HG03565 (cell line): ENCODE results near the gene RFWD3.
"Not testable (repeated sequence)": the region's sequence is repeated elsewhere in the genome, so short reads cannot be mapped to it uniquely, and the experiment has no call there.

Experiments
- ATAC-seq: cut with Tn5 transposase; IDR thresholded peaks from one replicate; pipeline ENCODE4 v1.9.1; 2021; ENCODE audit warnings: mild to moderate bottlenecking, moderate library complexity; ENCODE audit not compliant: unreplicated experiment

The RFWD3 gene

GRCh38 chr16:74667255-74667700 lies 601 bp upstream of the RFWD3 start:
- ATAC-seq = no peak

GRCh38 chr16:74666010-74666421 lies 661 bp downstream of the RFWD3 start:
- no peak for ATAC-seq

- ATAC-seq = no peak
These were observed 5.6 kb downstream of the RFWD3 start for GRCh38 chr16:74661064-74661463.

GRCh38 chr16:74660383-74660782 lies 6.3 kb downstream of the RFWD3 start:
- no peak for ATAC-seq

GRCh38 chr16:74659041-74659440 lies 7.6 kb downstream of the RFWD3 start:
- ATAC-seq = no peak

- no peak for ATAC-seq
These were observed 8.6 kb downstream of the RFWD3 start for GRCh38 chr16:74657870-74658642.

- no peak for ATAC-seq
These were observed 12.1 kb downstream of the RFWD3 start for GRCh38 chr16:74654536-74655050.

- ATAC-seq = not testable (repeated sequence)
These were observed 13.8 kb downstream of the RFWD3 start for GRCh38 chr16:74652883-74653282.

- ATAC-seq = no peak
These were observed 14.4 kb downstream of the RFWD3 start for GRCh38 chr16:74652249-74652648.

GRCh38 chr16:74651841-74652240 lies 14.8 kb downstream of the RFWD3 start:
- ATAC-seq = no peak

- ATAC-seq = no peak
These were observed 15.6 kb downstream of the RFWD3 start for GRCh38 chr16:74650966-74651567.

- no peak for ATAC-seq
These were observed 16.7 kb downstream of the RFWD3 start for GRCh38 chr16:74649839-74650504.

GRCh38 chr16:74641969-74642368 lies 24.7 kb downstream of the RFWD3 start:
- no peak for ATAC-seq

- no peak for ATAC-seq
These were observed 28.8 kb downstream of the RFWD3 start for GRCh38 chr16:74637742-74638453.

GRCh38 chr16:74635303-74635702 lies 31.4 kb downstream of the RFWD3 start:
- ATAC-seq = no peak

GRCh38 chr16:74633686-74634085 lies 33.0 kb downstream of the RFWD3 start:
- ATAC-seq = no peak

- no peak for ATAC-seq
These were observed 39.0 kb downstream of the RFWD3 start for GRCh38 chr16:74627506-74628220.

- no peak for ATAC-seq
These were observed 39.8 kb downstream of the RFWD3 start for GRCh38 chr16:74626741-74627416.

GRCh38 chr16:74625500-74626350 lies 41.0 kb downstream of the RFWD3 start:
- ATAC-seq = no peak
